NOMO-1 treated with dmso at 0.1 percent for 144 hours (cell line): ENCODE data around the gene CDCA8.
A peak's percentile ranks its signal among the peaks of the same experiment; 100 is the strongest.
"Not testable (repeated sequence)": the region's sequence is repeated elsewhere in the genome, so short reads cannot be mapped to it uniquely, and the experiment has no call there.

Experiments
- DNase-seq: peaks from one replicate; lab custom pipeline; 2025; ENCODE audit not compliant: unreplicated experiment; lab: John Stamatoyannopoulos, UW

Gene CDCA8

DNA sequence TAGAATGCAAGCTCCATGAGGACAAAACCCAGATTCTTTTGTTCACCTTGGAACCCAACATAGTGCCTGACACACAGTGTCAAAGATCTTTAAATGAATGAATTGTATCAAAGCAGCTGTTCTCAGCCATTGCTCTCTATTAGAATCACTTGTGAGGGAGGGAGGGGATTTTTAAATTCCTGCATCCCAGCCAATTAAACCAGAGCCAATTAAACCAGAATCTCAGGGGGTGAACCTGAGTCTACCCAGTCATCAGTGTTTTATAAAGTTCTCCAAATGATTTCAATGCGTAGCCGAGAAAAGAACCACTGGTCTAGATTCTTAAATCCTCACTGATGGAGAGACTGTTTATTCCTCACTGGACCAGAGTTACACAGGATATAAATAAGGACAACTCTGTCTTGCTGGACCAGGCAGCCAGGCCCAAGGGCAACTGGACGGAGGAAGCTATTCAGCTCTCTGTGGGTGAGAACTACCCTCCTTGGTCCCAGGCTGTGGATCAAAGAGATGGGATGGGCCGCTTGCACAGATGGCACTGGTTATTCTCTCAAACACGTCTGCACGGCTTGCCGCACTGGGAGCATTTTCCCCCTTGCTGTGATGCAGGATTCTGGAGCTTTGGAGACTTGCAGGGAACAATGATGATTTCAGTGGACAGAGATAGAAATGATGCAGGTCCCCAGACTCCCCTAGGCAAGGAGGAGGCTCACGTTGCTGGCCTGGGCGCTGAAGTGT is 20.0 kb upstream of the CDCA8 start:
- DNase-seq = no peak

- DNase-seq = no peak
Measured at GRCh38 chr1:37673920-37674319, 18.4 kb upstream of the CDCA8 start.

DNA sequence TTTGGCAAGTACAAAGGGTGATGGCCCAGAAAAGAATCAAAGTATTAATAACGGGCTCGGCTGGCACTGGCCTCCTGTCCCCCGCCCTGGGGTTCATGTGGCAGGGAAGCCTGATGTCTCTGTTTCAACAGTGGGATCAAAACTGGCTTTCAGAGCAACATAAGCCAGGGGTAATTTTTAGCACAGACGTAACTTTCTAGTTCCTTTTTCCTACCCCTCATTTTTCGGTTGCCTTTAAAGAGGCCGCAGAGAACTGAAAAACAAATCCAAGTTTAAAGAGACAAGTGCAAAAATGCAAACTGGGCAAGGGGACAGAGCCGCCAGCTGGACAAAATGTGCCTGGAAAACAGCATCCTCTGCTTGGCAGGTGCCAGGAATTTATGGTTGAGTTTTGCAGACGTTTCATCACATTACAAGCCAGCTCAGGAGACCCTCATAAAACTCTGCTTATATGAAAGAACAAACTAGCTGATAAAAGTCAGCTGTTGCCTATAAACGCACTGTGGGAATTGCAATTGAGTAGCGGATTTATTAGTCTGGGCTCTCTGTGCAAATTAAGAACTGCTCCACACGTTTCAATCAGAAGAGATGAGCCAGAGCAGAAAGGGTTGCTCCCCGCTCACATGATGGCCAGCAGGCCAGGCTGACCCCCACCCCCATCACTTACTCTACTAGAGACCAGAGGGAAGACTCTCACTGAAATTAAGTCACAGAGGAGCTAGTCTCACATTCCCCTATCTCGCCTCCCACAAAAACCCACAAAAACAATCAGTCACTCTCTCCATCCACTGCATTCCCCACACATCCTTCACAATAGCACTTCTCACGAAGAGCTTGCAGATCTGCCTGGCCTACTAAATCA is 15.8 kb upstream of the CDCA8 start:
- peak; percentile 58 for DNase-seq

DNA sequence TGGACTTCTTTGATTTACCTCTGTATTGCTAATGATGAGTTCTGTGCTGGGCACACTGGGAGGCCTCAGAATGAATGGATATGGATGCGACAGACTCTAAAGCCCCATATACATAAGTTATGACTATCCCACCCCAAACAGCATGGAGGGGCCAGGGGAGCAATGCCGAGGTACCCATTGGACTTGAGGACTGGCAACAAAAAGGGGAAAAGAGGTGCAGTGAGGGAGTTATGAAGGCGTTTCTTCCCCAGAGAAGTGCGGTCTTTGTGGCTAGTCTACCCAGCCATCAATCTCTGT is 15.2 kb upstream of the CDCA8 start:
- no peak for DNase-seq

- DNase-seq = no peak
Measured at GRCh38 chr1:37677808-37678207, 14.5 kb upstream of the CDCA8 start.

DNA sequence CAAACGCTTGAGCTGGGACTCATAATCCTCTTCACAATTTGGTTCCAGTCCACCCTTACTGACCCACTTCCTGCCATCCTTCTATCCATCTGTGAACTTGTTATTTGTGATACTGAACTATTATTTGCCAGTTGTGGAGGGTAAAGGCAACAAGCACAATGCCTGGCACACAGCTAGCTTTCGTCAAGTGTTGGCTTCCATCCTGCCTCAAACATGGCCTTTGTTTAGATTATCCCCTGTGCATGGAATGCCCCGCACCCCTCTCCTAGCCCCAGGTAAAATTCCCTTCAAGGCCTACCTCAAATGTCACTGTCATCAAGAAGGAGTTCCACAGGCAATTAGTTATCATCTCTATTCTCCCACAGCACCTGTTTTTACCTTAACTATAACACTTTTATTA is 11.4 kb upstream of the CDCA8 start:
- DNase-seq = no peak

GRCh38 chr1:37682334-37682987 is 9.9 kb upstream of the CDCA8 start:
- DNase-seq = peak; percentile 17

- not testable (repeated sequence) for DNase-seq
Measured at GRCh38 chr1:37684182-37684581, 8.1 kb upstream of the CDCA8 start.

GRCh38 chr1:37685722-37686121 is 6.6 kb upstream of the CDCA8 start:
- no peak for DNase-seq

DNA sequence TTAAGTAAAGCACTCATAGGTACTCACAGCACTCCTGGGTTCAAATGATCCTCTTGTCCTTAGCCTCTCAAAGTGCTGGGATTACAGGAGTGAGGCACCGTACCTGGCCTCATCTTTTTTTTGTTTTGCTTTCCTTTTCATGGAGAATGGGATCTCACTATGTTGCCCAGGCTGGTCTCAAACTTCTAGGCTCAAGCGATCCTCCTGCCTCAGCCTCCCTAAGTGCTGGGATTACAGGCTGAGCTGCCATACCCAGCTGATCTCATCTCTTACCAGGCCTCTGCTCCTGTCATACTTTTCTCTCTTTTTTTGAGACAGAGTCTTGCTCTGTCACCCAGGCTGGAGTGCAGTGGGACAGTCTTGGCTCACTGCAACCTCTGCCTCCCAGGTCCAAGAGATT is 4.6 kb upstream of the CDCA8 start:
- not testable (repeated sequence) for DNase-seq

- no peak for DNase-seq
Measured at GRCh38 chr1:37688926-37689325, 3.4 kb upstream of the CDCA8 start.

DNA sequence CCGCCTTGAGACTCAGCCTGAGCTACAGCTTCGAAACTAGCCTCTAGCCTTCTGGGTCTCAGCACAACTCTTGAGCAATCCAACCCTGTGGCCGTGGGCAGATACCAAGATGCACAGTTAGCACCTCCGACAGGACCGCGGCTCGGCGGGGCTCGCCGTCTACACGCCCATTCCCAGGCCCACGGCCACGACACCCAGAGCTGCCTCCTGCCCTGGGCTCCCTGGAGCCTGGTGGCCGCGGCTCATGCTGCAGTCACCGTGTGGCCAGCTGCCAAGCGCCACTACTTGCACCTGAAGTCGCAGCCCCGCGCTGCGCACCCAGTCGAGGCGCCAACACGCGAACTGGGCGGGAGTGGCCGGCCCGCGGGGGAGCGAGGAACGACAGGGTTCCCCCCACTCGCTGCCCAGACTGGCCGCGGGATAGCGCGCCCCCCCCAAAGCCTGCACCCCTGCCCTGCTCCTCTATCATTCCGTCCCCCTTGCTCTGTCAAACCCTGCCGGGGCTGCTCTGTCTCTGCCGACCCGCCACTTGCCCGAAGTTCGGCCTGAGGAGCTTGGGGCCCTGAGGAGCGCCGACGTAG is 729 bp upstream of the CDCA8 start:
- peak; percentile 61 for DNase-seq

DNA sequence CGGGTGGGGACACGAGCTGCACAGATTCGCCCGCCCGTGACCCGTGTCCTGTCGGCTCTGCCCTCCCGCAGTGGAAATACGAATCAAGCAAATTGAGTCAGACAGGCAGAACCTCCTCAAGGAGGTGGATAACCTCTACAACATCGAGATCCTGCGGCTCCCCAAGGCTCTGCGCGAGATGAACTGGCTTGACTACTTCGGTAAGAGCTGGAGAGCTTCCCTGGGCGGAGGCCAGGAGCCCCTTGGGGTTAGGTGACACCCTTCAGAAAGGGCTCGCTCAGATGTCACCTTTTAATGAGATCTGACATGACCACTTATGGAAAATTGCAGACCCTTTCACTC is 489 bp downstream of the CDCA8 start:
- DNase-seq = no peak

GRCh38 chr1:37697090-37697489 is 4.8 kb downstream of the CDCA8 start:
- DNase-seq = no peak

DNA sequence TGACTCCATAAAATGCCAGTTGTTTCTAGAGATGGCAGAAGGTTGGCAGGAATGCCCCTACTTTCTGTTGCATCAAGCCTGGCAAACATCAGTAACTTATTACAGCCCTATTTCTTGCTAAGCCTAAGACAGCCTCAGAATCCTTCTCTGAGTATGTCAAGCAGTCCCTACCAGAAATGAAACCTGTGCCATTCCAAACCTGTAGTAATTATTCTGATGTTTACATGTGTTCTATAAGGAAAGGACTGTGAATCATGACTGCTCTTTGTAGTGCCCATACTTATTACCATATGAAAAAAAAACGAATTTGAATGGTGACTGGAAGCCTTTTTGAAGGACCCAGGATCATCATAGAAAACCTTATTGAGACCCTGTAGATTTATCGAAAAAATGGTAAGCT is 5.4 kb downstream of the CDCA8 start:
- no peak for DNase-seq

DNA sequence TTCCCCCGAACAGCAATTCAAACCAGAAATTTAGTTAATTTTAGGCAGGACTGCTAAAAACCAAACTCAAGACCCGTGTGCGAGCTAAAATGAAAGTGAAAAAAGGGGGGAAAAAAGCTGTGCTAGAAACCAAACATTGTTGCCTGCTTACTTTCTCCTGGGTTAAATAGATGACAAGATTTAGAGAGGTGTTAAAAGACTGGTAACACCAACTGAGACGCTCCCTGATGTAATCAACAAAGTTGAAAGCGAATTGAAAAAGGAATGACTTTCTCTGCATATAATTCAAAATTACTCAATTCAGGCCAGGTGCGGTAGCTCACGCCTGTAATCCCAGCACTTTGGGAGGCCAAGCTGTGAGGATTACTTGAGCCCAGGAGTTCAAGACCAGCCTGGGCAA is 6.8 kb downstream of the CDCA8 start:
- DNase-seq = no peak

GRCh38 chr1:37701051-37701450 is 8.7 kb downstream of the CDCA8 start:
- DNase-seq = no peak

DNA sequence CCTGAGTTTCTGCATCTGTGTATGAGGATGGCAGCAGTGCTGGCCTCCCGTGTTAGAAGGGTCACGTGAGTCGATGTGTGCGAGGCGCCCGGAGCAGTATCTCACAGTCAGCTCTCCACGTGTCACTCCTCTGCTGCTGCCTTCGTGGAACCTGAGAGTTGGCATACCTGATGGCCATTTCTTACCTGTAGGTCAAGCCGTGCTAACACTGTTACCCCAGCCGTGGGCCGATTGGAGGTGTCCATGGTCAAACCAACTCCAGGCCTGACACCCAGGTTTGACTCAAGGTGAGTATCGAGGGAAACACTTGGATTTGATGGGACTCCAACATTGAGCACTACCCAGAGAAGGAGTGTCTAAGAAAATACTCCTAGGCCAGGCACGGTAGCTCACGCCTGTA is 10.7 kb downstream of the CDCA8 start:
- no peak for DNase-seq

DNA sequence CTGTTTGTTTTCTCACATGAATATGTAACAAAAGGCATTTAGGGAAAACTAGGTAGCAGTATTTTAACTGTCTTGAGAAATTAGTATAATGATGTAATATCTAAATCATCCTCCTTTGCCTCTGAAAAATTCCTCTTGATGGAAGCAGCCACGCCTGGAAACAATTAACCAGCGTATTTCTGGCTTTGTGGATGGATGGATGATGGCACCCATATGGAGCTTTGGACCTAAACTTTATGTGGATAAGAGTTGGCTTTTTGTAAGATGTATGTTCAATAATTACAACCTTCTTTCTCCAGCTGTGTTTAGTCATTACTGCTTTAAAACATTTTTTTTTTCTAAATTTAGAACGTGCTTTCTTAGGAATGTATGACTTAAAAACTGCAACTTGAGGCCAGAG is 12.7 kb downstream of the CDCA8 start:
- no peak for DNase-seq

DNA sequence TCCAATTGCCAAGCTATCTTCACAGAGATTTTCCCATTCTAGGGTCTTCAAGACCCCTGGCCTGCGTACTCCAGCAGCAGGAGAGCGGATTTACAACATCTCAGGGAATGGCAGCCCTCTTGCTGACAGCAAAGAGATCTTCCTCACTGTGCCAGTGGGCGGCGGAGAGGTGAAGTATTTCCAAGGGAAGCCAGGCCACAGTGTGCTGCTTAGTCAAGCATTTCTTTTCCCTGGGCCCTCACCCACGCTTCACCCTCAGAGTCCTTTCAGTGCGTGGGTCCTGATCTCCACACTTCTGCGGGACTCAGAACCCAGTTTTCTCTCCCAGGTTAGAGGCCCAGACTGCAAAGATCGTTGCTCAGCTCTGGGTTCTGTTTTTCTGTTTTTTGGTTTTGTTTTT is 13.1 kb downstream of the CDCA8 start:
- no peak for DNase-seq

DNA sequence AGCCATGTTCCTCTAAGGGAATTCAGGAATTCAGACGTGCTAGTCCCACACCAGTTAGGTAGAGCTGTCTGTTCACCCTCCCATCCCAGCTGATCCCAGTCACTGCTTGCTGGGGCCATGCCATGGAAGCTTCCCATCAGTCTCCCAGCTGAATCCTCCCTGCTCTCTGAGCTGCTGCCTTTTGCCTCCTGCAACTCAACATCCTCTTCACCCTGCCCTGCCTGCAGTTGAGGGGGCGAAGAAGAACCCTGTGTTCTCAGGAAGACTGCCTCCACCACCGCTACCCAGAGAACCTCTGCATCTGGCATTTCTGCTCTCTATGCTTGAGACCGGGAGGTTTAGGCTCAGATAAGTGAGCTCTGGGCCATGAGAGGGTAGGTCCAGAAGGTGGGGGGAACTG is 16.2 kb downstream of the CDCA8 start:
- no peak for DNase-seq

DNA sequence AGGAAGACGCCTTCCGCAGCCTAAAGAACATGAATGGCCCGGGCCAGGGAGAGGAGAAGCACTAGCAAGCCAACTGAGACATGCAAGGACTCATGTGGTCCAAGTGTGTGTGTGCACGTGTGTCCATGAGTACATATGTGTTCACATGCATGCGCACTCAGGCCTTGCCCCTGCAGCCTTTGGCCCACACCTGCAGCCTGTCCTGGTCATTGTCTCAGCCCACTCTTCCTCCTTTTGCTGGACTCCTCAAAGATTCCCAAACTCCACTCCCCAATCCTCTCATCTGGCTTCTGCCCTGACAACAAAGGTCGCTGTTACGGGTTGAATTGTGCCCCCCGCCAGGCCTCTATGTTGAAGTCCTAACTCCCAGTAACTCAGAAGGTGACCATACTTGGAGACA is 21.9 kb downstream of the CDCA8 start:
- DNase-seq = no peak
